GM12878 (cell line): Measurements from ENCODE around the gene DSG2. TPM values are rescaled to one million over a fixed set of nuclear protein-coding genes. Genes with fewer than 3 reads are reported as not detected.

ENCODE experiments used
- ATAC-seq: fragments of 200-7000 bp; cut with Tn5 transposase; 3 replicates; pipeline ENCODE4 v1.9.1; 2020; ENCODE audit warnings: mild to moderate bottlenecking, moderate library complexity
- BruUV-seq: library from RNA; stranded (reverse); fragments of 400-500 nt; replicated peaks from 2 replicates; lab custom pipeline; 2021; lab: Mats Ljungman, UMichigan
- CTCF ChIA-PET: fragments of 300-600 bp; sonication (Branson Sonifier 250); formaldehyde crosslinking; extraction: SDS; loops from one replicate; lab custom pipeline; 2021; ENCODE audit warnings: inconsistent platforms; lab: Yijun Ruan, JAX
- POLR2A ChIA-PET: fragments of 350-600 bp; formaldehyde crosslinking; extraction: SDS; loops from one replicate; lab custom pipeline; 2021; ENCODE audit warnings: inconsistent platforms; lab: Charles Lee
- RAD21 ChIA-PET: fragments of 300-600 bp; sonication (Branson Sonifier 250); formaldehyde crosslinking; loops from one replicate; lab custom pipeline; 2023; ENCODE audit warnings: antibody characterized with exemption; ENCODE audit not compliant: unreplicated experiment; lab: Charles Lee
- SMC1A ChIA-PET: fragments of 300-600 bp; sonication (Branson Sonifier 250); formaldehyde crosslinking; loops from one replicate; lab custom pipeline; 2023; ENCODE audit not compliant: unreplicated experiment, uncharacterized antibody; lab: Charles Lee
- DNase-seq: peaks from one replicate; pipeline ENCODE4 v3.0.0-alpha.2; 2011; ENCODE audit warnings: low read depth, low spot score
- FAIRE-seq: peaks from 3 replicates; lab custom pipeline; 2011; peaks lifted over from hg19 to GRCh38; lab: Jason Lieb, UNC
- H2AFZ ChIP-seq: 2 replicates; pipeline ENCODE4 v1.6.0; 2011; ENCODE audit warnings: low read depth, low read length, control low read depth; ENCODE audit not compliant: control insufficient read depth
- H3K27ac ChIP-seq: 2 replicates; pipeline ENCODE4 v1.5.1; 2011; ENCODE audit warnings: control low read depth; ENCODE audit not compliant: control insufficient read depth, insufficient read depth
- H3K27me3 ChIP-seq, 2 experiments: replicated peaks in 1 of 2; 2 replicates each; pipeline versions ENCODE4 v1.6.0 to v1.6.1; 2011; ENCODE audit warnings: low read length in 1 of 2; ENCODE audit not compliant: control insufficient read depth in 2 of 2, insufficient read depth in 2 of 2
- H3K36me3 ChIP-seq, 2 experiments: 2 replicates each; pipeline ENCODE4 v1.5.1; 2011; ENCODE audit warnings: low read length in 1 of 2; ENCODE audit not compliant: control insufficient read depth in 2 of 2, insufficient read depth in 2 of 2
- H3K4me1 ChIP-seq: 2 replicates; pipeline ENCODE4 v1.6.1; 2011; ENCODE audit warnings: mild to moderate bottlenecking, low read length, moderate library complexity, mixed read lengths; ENCODE audit not compliant: control insufficient read depth, insufficient read depth
- H3K4me2 ChIP-seq: 2 replicates; pipeline ENCODE4 v1.6.0; 2011; ENCODE audit warnings: control low read depth; ENCODE audit not compliant: control insufficient read depth, insufficient read depth
- H3K4me3 ChIP-seq: fragments of 200-600 bp; sonication (generic); 2 replicates; pipeline ENCODE4 v1.5.1; 2016
- H3K79me2 ChIP-seq: 2 replicates; pipeline ENCODE4 v1.6.0; 2011; ENCODE audit warnings: low read length; ENCODE audit not compliant: control insufficient read depth, insufficient read depth
- H3K9ac ChIP-seq: 2 replicates; pipeline ENCODE4 v1.8.0; 2011; ENCODE audit warnings: low read length, control low read depth, mixed read lengths; ENCODE audit not compliant: control insufficient read depth, insufficient read depth
- H3K9me3 ChIP-seq: replicated peaks from 3 replicates; pipeline ENCODE4 v1.5.1; 2011; ENCODE audit warnings: mild to moderate bottlenecking, low read length; ENCODE audit not compliant: control insufficient read depth, insufficient read depth
- H4K20me1 ChIP-seq: 2 replicates; pipeline ENCODE4 v1.6.0; 2011; ENCODE audit not compliant: control insufficient read depth, insufficient read depth
- ATF7 ChIP-seq: fragments of 450-650 bp; IDR thresholded peaks from 2 replicates; pipeline ENCODE4 v1.6.1; 2016; ENCODE audit warnings: low read depth, mild to moderate bottlenecking
- KAT2A ChIP-seq: conservative IDR thresholded peaks from 2 replicates; pipeline ENCODE4 v1.6.1; 2011; ENCODE audit warnings: low read depth, low read length; ENCODE audit not compliant: control insufficient read depth
- LARP7 ChIP-seq: fragments of 450-650 bp; IDR thresholded peaks from 2 replicates; pipeline ENCODE4 v1.6.1; 2017; ENCODE audit warnings: mild to moderate bottlenecking
- PAX5 ChIP-seq: IDR thresholded peaks from 2 replicates; pipeline ENCODE4 v1.6.1; 2011; ENCODE audit warnings: low read depth, low read length, borderline replicate concordance
- REST ChIP-seq: IDR thresholded peaks from 2 replicates; pipeline ENCODE4 v1.6.1; 2012; ENCODE audit warnings: mild to moderate bottlenecking, low read depth, low read length
- SREBF2 ChIP-seq: IDR thresholded peaks from 2 replicates; pipeline ENCODE4 v1.6.1; 2012; ENCODE audit warnings: mild to moderate bottlenecking, low read length
- ZNF217 ChIP-seq: fragments of 450-650 bp; IDR thresholded peaks from 2 replicates; pipeline ENCODE4 v1.6.1; 2017; ENCODE audit warnings: antibody characterized with exemption, mild to moderate bottlenecking
- ZNF384 ChIP-seq: IDR thresholded peaks from 2 replicates; pipeline ENCODE4 v1.6.1; 2012; ENCODE audit warnings: low read depth, mild to moderate bottlenecking, low read length, improper control_type of control experiment, borderline replicate concordance
- WGBS: methylation state at CpG from one replicate; pipeline ENCODE4 v1.1.6; 2016; ENCODE audit warnings: low lambda C conversion rate; ENCODE audit not compliant: insufficient replicate concordance, insufficient coverage; ENCODE audit errors: missing lambda C conversion rate; 5-methylcytosine and 5-hydroxymethylcytosine counted together
- in situ Hi-C: fragments of 300-500 bp; cut with MboI; formaldehyde crosslinking; loops from 9 replicates; pipeline ENCODE4 v1.14.3; 2018; ENCODE audit warnings: mixed read lengths
- intact Hi-C: fragments of 100-400 bp; cut with micrococcal nuclease; formaldehyde crosslinking; loops from one replicate; pipeline ENCODE4 v1.14.2; 2022; ENCODE audit not compliant: unreplicated experiment
- polyA plus RNA-seq, 11 experiments: library from polyadenylated mRNA; depleted of rRNA in 4 of 11; unstranded in 6 of 11; stranded (reverse) in 5 of 11; fragments of >200 nt; fragmentation: Nextera tagmentation in 4 of 11; fragmentation: Illumina TruSeq in 1 of 11; extraction: Ambion mirVana in 4 of 11; extraction: Trizol in 1 of 11; gene quantifications; 1 replicate in 1 of 11; 2 replicates in 10 of 11; pipeline versions ENCODE4 v1.2.1 to v1.2.3, GENCODE V29; 2011 to 2016; ENCODE audit warnings: inconsistent platforms in 2 of 11, missing spikeins in 2 of 11, low read depth in 1 of 11
- total RNA-seq, 4 experiments: library from RNA; depleted of rRNA in 3 of 4; stranded (reverse); fragments of >200 nt in 3 of 4; fragmentation: Illumina TruSeq in 1 of 4; extraction: Trizol in 1 of 4; gene quantifications; 2 replicates each; pipeline versions ENCODE4 v1.2.1 to v1.2.3, GENCODE V29; 2013 to 2021
- TF ChIP-seq, protein P1 (sequence below): fragments of 450-650 bp; IDR thresholded peaks from 2 replicates; pipeline ENCODE4 v1.6.1; 2014; ENCODE audit warnings: mild to moderate bottlenecking
- TF ChIP-seq, protein P2 (sequence below): IDR thresholded peaks from 2 replicates; pipeline ENCODE4 v1.6.1; 2012; ENCODE audit warnings: low read depth, low read length, improper control_type of control experiment

Gene DSG2
- total and polyA plus RNA-seq, 10 of the 15 experiments (the other 5 are each of a cell fraction or from before 2014, with no cell fraction given) = 11.7 to 46.2 (median 28.0) TPM

GRCh38 chr18:31553800-31554199 is 55.8 kb downstream of the DSG2 start:
- Histone ChIP-seq H4K20me1 (no peaks in the 10 kb centered on the region), H3K27me3 (no peaks in the 10 kb centered on the region), H3K27ac (no peak overlapping the region), H3K36me3 (no peaks in the 10 kb centered on the region), H3K9ac (no peak overlapping the region), H3K9me3 (no peaks in the 10 kb centered on the region), H3K4me1 (no peaks in the 10 kb centered on the region), H3K4me2 (no peak overlapping the region), H3K79me2 (no peaks in the 10 kb centered on the region), H3K4me3 (no peak overlapping the region), H2AFZ (no peak overlapping the region)
- ChIA-PET POLR2A (no interaction called here), SMC1A (interaction anchor here (0.7 to 7.7 kb wide), 7 partner anchors 9 to 184 kb away, joined by 3 to 77 read pairs (median 5); no protein-coding TSS in a partner anchor), CTCF (interaction anchor here (1.0 to 13.4 kb wide), 5 partner anchors 128 to 289 kb away, joined by 3 to 224 read pairs (median 25); no protein-coding TSS in a partner anchor), RAD21 (interaction anchor here (1.4 to 6.4 kb wide), 3 partner anchors 62 to 170 kb away, joined by 4 to 67 read pairs (median 11); no protein-coding TSS in a partner anchor)
- WGBS = 6% methylated on average over 6 of the region's 6 CpGs
- DNase-seq = no peak
- no peak for FAIRE-seq
- TF ChIP-seq SREBF2 (no peak), ATF7 (no peak), ZNF217 (no peak), LARP7 (no peak), KAT2A (no peak), PAX5 (no peak), ZNF384 (no peak), REST (no peak)
- TF ChIP-seq, protein P1, sequence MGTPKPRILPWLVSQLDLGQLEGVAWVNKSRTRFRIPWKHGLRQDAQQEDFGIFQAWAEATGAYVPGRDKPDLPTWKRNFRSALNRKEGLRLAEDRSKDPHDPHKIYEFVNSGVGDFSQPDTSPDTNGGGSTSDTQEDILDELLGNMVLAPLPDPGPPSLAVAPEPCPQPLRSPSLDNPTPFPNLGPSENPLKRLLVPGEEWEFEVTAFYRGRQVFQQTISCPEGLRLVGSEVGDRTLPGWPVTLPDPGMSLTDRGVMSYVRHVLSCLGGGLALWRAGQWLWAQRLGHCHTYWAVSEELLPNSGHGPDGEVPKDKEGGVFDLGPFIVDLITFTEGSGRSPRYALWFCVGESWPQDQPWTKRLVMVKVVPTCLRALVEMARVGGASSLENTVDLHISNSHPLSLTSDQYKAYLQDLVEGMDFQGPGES = no peak
- TF ChIP-seq, protein P2, sequence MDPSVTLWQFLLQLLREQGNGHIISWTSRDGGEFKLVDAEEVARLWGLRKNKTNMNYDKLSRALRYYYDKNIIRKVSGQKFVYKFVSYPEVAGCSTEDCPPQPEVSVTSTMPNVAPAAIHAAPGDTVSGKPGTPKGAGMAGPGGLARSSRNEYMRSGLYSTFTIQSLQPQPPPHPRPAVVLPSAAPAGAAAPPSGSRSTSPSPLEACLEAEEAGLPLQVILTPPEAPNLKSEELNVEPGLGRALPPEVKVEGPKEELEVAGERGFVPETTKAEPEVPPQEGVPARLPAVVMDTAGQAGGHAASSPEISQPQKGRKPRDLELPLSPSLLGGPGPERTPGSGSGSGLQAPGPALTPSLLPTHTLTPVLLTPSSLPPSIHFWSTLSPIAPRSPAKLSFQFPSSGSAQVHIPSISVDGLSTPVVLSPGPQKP = no peak
- no TSS peak for BruUV-seq
- no peak for ATAC-seq
- in situ Hi-C loops = loop anchor here (10.0 kb wide), 1 partner anchor 129 kb away; no protein-coding TSS in a partner anchor
- intact Hi-C loops = loop anchor here (10.0 kb wide), 2 partner anchors 579 to 991 kb away; no protein-coding TSS in a partner anchor
